GM04504 (cell line): ENCODE results near the gene CDKN2B-AS1.

Source experiments
- DNase-seq: peaks from one replicate; pipeline ENCODE4 v3.0.0-alpha.2; 2012; ENCODE audit warnings: low read depth

The CDKN2B-AS1 gene

DNA sequence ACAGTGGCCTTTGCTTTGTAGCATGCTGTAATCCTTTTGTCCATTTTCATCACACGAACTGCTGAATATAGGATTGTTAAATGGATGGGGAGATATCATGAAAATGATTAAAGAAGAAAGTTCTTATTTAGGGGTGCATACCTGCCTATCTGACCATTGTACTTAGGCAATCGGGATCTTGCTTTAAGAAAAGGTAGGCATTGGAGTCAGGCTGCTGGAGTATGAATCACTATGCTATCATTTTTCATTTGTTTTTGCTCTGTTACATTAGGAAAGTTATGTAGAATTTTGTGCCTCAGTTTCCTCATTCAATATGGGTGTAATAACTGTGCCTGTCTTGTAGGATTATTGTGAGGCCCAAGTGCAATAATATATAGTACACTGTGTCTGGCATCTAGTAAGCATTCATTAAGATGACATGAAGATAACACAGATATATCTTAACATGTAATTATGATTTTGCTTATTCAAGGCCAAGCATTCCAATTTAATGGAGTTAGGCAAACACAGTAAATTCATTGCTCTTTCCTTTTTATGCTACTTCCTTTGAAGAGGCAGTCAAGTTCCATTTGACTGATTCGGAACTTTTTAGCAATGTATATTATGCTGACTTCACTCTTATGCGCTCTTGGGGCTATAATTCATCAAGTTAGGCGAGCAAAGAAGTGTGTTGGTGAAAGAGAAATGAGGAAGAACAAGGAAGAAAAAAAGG, 124.4 kb downstream of the CDKN2B-AS1 start:
- no peak for DNase-seq

DNA sequence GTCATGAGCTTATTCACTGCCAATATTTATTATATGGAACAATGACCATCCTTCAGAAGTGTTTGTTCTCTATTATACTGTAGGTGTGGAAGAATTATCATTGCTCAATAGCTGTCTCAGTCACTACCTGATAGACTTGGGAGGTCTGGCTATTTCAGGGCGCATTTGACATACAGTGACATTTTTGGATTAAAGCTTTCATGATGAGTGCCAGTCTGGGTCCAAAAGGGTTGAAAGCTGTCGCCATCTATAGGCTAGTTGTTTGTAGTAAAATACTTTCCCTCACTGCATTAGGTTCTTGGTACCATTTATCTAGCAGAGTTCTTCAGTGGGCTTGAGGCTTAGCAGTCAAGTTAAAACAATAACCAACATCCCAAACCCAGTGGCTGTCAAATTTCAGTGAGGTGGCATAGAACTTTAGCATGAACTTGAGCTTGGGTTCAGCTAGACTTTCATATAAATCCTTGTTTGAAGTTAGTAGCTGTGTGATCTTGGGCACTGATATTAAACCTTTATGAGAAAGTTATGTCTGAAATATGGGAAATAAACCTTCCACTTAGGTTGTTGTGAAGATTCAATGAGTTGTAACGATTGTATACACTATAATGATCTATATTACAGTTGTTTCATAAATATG, 125.0 kb downstream of the CDKN2B-AS1 start:
- no peak for DNase-seq

- no peak for DNase-seq
Observed at GRCh38 chr9:22120159-22120549, 125.6 kb downstream of the CDKN2B-AS1 start.

DNA sequence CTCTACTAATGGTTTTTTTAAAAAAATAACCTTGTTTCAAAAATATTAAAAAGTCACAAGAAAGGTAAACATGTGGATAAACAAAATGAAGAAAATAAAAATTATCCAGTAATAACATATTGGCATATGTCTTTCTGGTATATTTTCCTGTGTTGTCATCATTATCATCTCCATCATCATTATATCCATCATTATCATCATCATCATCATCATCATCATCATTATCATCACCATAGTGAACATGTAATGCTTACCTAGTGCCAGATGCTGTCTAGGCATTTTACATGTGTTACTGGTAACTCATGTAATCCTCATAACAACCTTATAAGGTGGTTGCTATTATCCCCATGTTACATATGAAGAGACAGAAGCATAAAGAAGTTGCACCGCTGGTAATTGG, 126.0 kb downstream of the CDKN2B-AS1 start:
- DNase-seq, result no peak

- no peak for DNase-seq
Observed at GRCh38 chr9:22124263-22125011, 129.8 kb downstream of the CDKN2B-AS1 start.

DNA sequence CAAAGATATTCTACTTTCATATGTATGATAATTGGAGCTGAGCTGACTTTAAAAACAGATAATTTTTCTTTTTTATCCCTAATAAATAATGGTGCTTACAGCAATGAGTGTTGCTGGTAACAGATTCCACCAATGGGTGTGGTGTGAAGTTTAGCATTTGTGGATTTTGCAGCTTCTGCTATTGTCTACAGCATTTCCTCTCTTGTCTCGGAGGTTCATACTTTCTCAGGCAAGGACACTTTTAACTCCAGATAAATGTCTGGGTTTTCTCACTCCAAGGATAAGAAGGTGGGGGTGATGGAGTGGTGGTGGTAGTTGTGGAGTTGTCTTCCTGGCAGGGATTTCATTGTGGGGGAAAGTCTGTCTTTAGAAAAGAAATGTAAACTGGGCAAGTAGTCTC, 134.5 kb downstream of the CDKN2B-AS1 start:
- DNase-seq, result no peak

- no peak for DNase-seq
Observed at GRCh38 chr9:22129633-22130032, 135.0 kb downstream of the CDKN2B-AS1 start.

GRCh38 chr9:22131817-22132216, 137.2 kb downstream of the CDKN2B-AS1 start:
- no peak for DNase-seq

GRCh38 chr9:22134390-22134789, 139.8 kb downstream of the CDKN2B-AS1 start:
- DNase-seq, result no peak

DNA sequence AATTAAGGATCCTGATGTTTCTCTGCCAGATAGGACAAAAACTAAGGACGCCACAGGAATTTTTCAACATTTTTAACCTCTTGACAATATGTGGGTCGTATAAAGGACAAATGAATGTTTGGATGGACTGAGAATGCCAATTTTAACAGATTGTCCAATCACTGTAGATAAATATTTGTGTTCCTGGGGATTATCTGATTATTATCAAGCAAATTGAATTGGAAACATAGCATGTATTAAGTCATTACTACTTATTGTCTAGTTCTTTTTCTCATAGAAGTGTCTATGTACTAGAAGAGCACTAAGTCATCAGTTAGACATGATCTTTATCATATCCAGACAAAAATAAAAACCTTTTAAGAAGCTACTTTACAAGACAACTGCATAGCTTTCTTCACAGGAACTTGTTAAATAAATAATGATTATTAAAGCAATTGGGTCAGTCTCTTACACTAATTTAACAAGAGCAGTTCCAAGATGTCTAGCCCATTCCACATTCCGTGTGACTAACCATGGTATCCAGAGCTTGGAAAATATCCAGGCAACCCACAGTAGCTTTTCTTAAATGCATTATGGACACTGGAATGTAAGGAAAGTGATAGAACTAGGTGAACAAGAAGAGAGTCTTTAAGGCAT, 142.0 kb downstream of the CDKN2B-AS1 start:
- DNase-seq, result no peak

- DNase-seq, result no peak
Observed at GRCh38 chr9:22138956-22139660, 144.5 kb downstream of the CDKN2B-AS1 start.

DNA sequence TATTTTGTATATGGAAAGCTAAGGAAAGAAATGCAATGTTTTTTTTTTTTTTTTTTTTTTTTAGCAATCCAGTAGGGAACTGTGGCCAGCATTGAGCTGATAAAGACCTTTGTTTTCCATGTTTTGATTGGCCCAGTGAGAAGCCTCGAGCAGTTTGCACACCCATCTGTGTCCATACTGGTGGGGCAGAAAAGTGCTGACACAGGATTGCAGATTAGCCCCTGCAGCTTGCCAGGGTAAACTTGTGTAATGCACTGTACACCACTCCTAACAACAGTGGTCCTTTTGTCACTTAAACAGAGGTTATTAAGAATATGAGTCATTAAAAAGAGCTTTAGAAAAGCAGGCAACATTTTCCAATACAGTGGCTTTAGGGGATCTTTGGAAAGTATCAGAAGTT, 147.3 kb downstream of the CDKN2B-AS1 start:
- no peak for DNase-seq

- DNase-seq, result no peak
Observed at GRCh38 chr9:22142671-22143070, 148.1 kb downstream of the CDKN2B-AS1 start.

DNA sequence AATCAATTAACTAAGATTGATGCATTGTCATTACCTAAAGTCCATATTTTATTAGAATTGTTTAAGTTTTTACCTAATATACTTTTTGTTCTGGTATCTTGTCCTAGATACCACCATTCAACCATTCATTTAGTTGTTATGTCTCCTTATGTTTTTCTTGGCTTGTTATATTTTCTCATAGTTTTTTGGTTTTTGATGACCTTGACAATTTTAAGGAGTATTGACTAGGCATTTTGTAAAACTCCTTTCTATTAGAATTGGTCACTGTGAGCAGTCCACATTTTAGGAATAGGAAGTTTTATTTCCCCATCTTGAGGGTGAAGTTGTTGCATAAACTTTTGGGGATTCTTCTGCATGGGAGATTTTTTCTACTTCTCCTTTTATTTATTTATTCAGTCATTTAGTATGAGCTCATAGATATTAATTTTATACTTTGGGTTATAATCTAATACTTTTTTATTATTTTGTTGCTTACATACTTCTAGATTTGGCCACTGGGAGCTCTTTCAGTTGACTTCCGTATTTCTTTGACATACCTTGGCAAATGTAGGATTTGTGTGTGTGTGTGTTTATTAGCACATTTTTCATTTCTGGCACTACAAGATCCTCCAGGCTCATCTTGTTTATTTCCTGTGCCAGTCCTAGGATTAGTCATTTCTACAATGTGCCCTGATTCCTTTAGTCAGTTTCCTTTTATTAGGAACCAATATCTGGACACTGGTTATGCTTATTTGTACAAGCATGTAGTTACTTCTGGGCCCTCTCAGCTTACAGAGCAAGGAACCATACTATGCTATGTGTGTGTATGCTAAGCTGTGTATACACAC, 149.4 kb downstream of the CDKN2B-AS1 start:
- no peak for DNase-seq

GRCh38 chr9:22146604-22147003, 152.0 kb downstream of the CDKN2B-AS1 start:
- no peak for DNase-seq

DNA sequence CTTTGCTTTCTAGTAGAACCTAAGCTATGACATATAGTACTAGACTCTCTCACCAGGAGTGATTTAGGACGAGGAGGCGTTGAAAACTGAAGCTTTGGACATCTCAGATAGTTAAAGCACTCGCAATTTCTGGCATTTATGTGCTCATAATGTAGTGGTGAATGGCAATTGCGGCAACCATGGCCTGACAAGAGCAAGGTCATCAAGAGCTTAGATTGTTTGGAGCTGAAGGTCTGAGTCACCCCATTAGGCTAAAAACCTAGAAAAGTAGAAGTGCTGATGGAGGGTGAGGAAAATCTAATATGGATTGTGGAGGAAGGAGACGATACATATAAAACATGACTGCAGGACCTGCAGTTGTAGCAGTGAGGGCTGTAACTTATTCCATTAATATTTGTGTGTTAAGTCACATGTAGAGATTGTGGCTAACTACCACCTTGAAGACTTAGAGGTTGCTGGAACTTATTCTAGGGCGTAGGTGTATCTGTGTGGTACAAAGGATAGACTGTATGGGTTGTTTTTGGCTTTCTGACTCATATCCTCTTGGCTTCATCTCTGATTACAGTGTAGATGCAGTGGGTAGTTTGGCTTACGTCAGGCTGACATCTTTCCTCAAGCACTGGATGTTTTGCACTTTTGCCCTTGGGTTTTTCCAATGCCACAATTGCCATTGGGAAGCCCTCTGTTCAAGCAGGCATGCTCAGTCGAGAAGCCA, 153.4 kb downstream of the CDKN2B-AS1 start:
- DNase-seq, result no peak

- DNase-seq, result no peak
Observed at GRCh38 chr9:22148528-22148875, 153.9 kb downstream of the CDKN2B-AS1 start.

DNA sequence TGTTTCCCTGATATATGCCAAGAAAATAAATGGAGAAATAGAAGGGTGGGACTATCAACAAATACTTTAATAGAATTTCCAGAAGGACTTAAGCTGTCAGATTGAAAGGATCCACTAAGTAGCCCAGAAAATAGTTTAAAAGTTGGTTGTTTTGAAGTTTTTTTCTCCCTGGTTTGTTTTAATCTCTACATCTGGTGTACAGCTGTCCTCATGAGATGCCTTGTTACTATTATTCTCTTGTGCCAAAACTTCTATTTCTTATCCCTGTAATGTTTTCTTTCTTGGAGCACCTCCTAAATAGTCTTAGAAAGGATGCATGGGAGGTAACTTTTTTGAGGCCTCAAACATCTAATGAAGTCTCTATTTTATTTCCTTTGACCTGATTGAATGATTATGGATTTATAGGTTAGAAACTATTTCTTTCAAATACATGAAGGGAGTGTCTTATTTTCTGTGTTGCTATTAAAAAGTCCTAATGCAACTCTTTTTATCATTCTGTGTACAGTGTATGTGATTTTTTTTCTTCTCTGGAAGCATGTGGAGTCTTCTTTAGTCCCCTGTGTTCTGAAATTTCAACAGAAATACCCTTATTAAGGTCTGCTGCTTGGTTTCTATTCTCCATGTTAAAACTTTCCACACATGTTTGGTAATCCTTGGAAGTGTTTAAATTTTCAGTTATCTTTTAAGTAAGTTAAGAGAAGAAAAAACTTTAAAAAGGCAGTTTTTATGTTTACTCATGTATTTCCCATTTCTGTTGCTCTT, 154.5 kb downstream of the CDKN2B-AS1 start:
- no peak for DNase-seq

- DNase-seq, result no peak
Observed at GRCh38 chr9:22154064-22154463, 159.5 kb downstream of the CDKN2B-AS1 start.

DNA sequence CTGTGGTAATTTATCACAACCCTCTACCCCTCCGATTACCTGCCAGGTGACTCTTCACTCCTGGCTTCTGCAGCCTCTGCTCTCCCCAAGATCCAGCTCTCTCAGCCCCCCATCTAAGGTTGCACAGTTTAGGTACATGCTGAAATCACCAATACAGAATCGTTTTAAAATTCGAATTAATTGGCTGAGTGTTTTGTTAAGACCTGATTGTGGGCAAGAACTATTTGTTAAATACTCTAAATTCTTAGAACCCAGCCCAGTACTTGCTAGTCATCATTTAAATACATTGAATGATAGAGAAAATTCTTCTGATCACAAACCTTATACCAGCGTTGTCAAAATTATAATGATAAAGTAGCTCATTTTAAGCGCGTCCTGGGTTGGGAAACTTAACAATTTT, 162.0 kb downstream of the CDKN2B-AS1 start:
- DNase-seq, result no peak
